Activated CD8-positive, alpha-beta T cell treated with anti-CD3 and anti-CD28 coated beads, Interleukin-2, amount 10 ng/mL, durations not matched to agents 7 days and 5 days (primary cell): ENCODE data around the gene RAB6B. TPM values are rescaled to one million over a fixed set of nuclear protein-coding genes. Genes with fewer than 3 reads are reported as not detected.

Experiments used
- ATAC-seq: fragments of 150-1000 bp; cut with Tn5 transposase; one replicate; pipeline ENCODE4 v1.10.0; 2021; ENCODE audit warnings: moderate library complexity
- CTCF ChIA-PET: fragments of 350-600 bp; sonication (Branson Sonifier 250); formaldehyde crosslinking; loops from one replicate; lab custom pipeline; 2021; ENCODE audit warnings: antibody characterized with exemption; lab: Charles Lee
- POLR2A ChIA-PET: fragments of 350-600 bp; sonication (Branson Sonifier 250); formaldehyde crosslinking; loops from one replicate; lab custom pipeline; 2021; ENCODE audit warnings: antibody characterized with exemption; lab: Charles Lee
- DNase-seq: peaks from one replicate; pipeline ENCODE4 v3.0.0-alpha.2; 2020
- H3K27ac Mint-ChIP-seq: one replicate; pipeline ENCODE4 v1.8.0; 2021; ENCODE audit warnings: mild to moderate bottlenecking, mixed read lengths
- H3K27me3 Mint-ChIP-seq: one replicate; pipeline ENCODE4 v1.8.0; 2021; ENCODE audit warnings: low read depth, mixed read lengths
- H3K36me3 Mint-ChIP-seq: one replicate; pipeline ENCODE4 v1.8.0; 2021; ENCODE audit warnings: low read depth, mixed read lengths
- H3K4me1 Mint-ChIP-seq: one replicate; pipeline ENCODE4 v1.8.0; 2021; ENCODE audit warnings: low read depth, mixed read lengths
- H3K4me3 Mint-ChIP-seq: one replicate; pipeline ENCODE4 v1.8.0; 2021; ENCODE audit warnings: mild to moderate bottlenecking, mixed read lengths
- H3K9me3 Mint-ChIP-seq: one replicate; pipeline ENCODE4 v1.8.0; 2022; ENCODE audit warnings: mixed read lengths; ENCODE audit not compliant: insufficient read depth
- total RNA-seq, 2 experiments: library from RNA; stranded (reverse); gene quantifications; one replicate each; pipeline ENCODE4 v1.2.3, GENCODE V29; 2021

Gene RAB6B
- total RNA-seq, 2 experiments from 2014 or later = 0.68 to 1.2 TPM

GRCh38 chr3:133905376-133905775 lies 9.7 kb upstream of the RAB6B start:
- Mint-ChIP-seq H3K27ac (no peak overlapping the region), H3K27me3 (peaks cover 35% of the 10 kb centered on the region), H3K4me3 (no peak overlapping the region), H3K36me3 (no peaks in the 10 kb centered on the region), H3K4me1 (no peaks in the 10 kb centered on the region), H3K9me3 (peaks cover 4% of the 10 kb centered on the region)
- peak; percentile 9 for DNase-seq
- POLR2A ChIA-PET = no interaction called here
- CTCF ChIA-PET = interaction anchor here (1.4 kb wide), 1 partner anchor 99 kb away, joined by 4 read pairs; no protein-coding TSS in a partner anchor
- ATAC-seq = no peak

- ATAC-seq = no peak
- CTCF ChIA-PET = no interaction called here
- Mint-ChIP-seq H3K4me3 (no peak overlapping the region), H3K4me1 (no peaks in the 10 kb centered on the region), H3K27ac (no peak overlapping the region), H3K27me3 (peaks cover 54% of the 10 kb centered on the region), H3K36me3 (no peaks in the 10 kb centered on the region), H3K9me3 (peaks cover 4% of the 10 kb centered on the region)
- DNase-seq = no peak
- POLR2A ChIA-PET = no interaction called here
Observed at GRCh38 chr3:133901847-133902246, 6.2 kb upstream of the RAB6B start.

GRCh38 chr3:133901083-133901482 lies 5.4 kb upstream of the RAB6B start:
- CTCF ChIA-PET = no interaction called here
- ATAC-seq = no peak

GRCh38 chr3:133899311-133899710 lies 3.6 kb upstream of the RAB6B start:
- ChIA-PET CTCF (interaction anchor here (0.6 kb wide), 1 partner anchor 569 kb away, joined by 3 read pairs; no protein-coding TSS in a partner anchor), POLR2A (no interaction called here)
- no peak overlapping the region for H3K4me3 Mint-ChIP-seq
- peaks cover 66% of the 10 kb centered on the region for H3K27me3 Mint-ChIP-seq
- H3K27ac Mint-ChIP-seq = no peak overlapping the region
- peaks cover 4% of the 10 kb centered on the region for H3K9me3 Mint-ChIP-seq
- no peak for DNase-seq
- H3K36me3 Mint-ChIP-seq = no peaks in the 10 kb centered on the region
- H3K4me1 Mint-ChIP-seq = peaks cover 6% of the 10 kb centered on the region
- ATAC-seq = no peak

More at GRCh38 chr3:133901083-133901482, 5.4 kb upstream of the RAB6B start:
- no peak overlapping the region for H3K27ac Mint-ChIP-seq
- POLR2A ChIA-PET = no interaction called here
- H3K27me3 Mint-ChIP-seq = peaks cover 61% of the 10 kb centered on the region
- H3K9me3 Mint-ChIP-seq = peaks cover 4% of the 10 kb centered on the region
- H3K36me3 Mint-ChIP-seq = no peaks in the 10 kb centered on the region
- DNase-seq = no peak
- H3K4me1 Mint-ChIP-seq = no peaks in the 10 kb centered on the region
- no peak overlapping the region for H3K4me3 Mint-ChIP-seq

- Mint-ChIP-seq H3K27me3 (peaks cover 68% of the 10 kb centered on the region), H3K4me3 (no peak overlapping the region), H3K4me1 (peaks cover 6% of the 10 kb centered on the region), H3K36me3 (no peaks in the 10 kb centered on the region), H3K27ac (no peak overlapping the region), H3K9me3 (peaks cover 1% of the 10 kb centered on the region)
- ChIA-PET POLR2A (no interaction called here), CTCF (interaction anchor here (1.0 to 2.1 kb wide), 2 partner anchors 25 to 80 kb away, joined by 3 to 7 read pairs; no protein-coding TSS in a partner anchor)
- ATAC-seq = no peak
- DNase-seq = peak; percentile 10
Observed at GRCh38 chr3:133897547-133897946, 1.9 kb upstream of the RAB6B start.

- peak overlapping the region; percentile 67 for H3K4me3 Mint-ChIP-seq
- H3K9me3 Mint-ChIP-seq = no peaks in the 10 kb centered on the region
- ATAC-seq = peak; percentile 43
- no peaks in the 10 kb centered on the region for H3K36me3 Mint-ChIP-seq
- ChIA-PET CTCF (interaction anchor here (1.0 to 2.1 kb wide), 2 partner anchors 27 to 79 kb away, joined by 3 to 7 read pairs; no protein-coding TSS in a partner anchor), POLR2A (no interaction called here)
- no peak overlapping the region for H3K27ac Mint-ChIP-seq
- H3K27me3 Mint-ChIP-seq = peaks cover 63% of the 10 kb centered on the region
- peaks cover 6% of the 10 kb centered on the region for H3K4me1 Mint-ChIP-seq
- peak; percentile 21 for DNase-seq
Observed at GRCh38 chr3:133896002-133896761, 500 bp upstream of the RAB6B start.

- Mint-ChIP-seq H3K27me3 (peaks cover 51% of the 10 kb centered on the region), H3K27ac (no peak overlapping the region), H3K9me3 (no peaks in the 10 kb centered on the region), H3K36me3 (no peaks in the 10 kb centered on the region), H3K4me1 (peaks cover 6% of the 10 kb centered on the region), H3K4me3 (no peak overlapping the region)
- ATAC-seq = no peak
- POLR2A ChIA-PET = no interaction called here
- CTCF ChIA-PET = interaction anchor here (1.0 kb wide), 1 partner anchor 76 kb away, joined by 3 read pairs; no protein-coding TSS in a partner anchor
- peak; percentile 18 for DNase-seq
Observed at GRCh38 chr3:133894353-133895207, 1.1 kb downstream of the RAB6B start.

GRCh38 chr3:133893683-133894352 lies 1.9 kb downstream of the RAB6B start:
- POLR2A ChIA-PET = no interaction called here
- CTCF ChIA-PET = interaction anchor here (1.0 kb wide), 1 partner anchor 76 kb away, joined by 3 read pairs; no protein-coding TSS in a partner anchor

GRCh38 chr3:133892541-133893231 lies 3.0 kb downstream of the RAB6B start:
- ChIA-PET CTCF (no interaction called here), POLR2A (interaction anchor here (0.7 kb wide), 1 partner anchor 126 kb away, joined by 3 read pairs; no protein-coding TSS in a partner anchor)
- peak; percentile 9 for DNase-seq
- Mint-ChIP-seq H3K4me1 (peaks cover 8% of the 10 kb centered on the region), H3K36me3 (no peaks in the 10 kb centered on the region), H3K9me3 (no peaks in the 10 kb centered on the region), H3K27ac (no peak overlapping the region), H3K27me3 (peaks cover 41% of the 10 kb centered on the region), H3K4me3 (no peak overlapping the region)
- no peak for ATAC-seq

More at GRCh38 chr3:133893683-133894352, 1.9 kb downstream of the RAB6B start:
- Mint-ChIP-seq H3K9me3 (no peaks in the 10 kb centered on the region), H3K27ac (no peak overlapping the region), H3K27me3 (peaks cover 47% of the 10 kb centered on the region), H3K36me3 (no peaks in the 10 kb centered on the region), H3K4me1 (peaks cover 6% of the 10 kb centered on the region), H3K4me3 (no peak overlapping the region)
- DNase-seq (peak; percentile 13), ATAC-seq (no peak)

- Mint-ChIP-seq H3K9me3 (no peaks in the 10 kb centered on the region), H3K27me3 (peaks cover 33% of the 10 kb centered on the region), H3K4me3 (no peak overlapping the region), H3K27ac (no peak overlapping the region), H3K4me1 (peaks cover 8% of the 10 kb centered on the region), H3K36me3 (no peaks in the 10 kb centered on the region)
- ChIA-PET POLR2A (interaction anchor here (0.7 kb wide), 1 partner anchor 127 kb away, joined by 3 read pairs; no protein-coding TSS in a partner anchor), CTCF (no interaction called here)
- ATAC-seq = no peak
- DNase-seq = peak; percentile 9
Observed at GRCh38 chr3:133891662-133892378, 3.9 kb downstream of the RAB6B start.
